Heart left ventricle (tissue), 16 donors: Measurements from ENCODE around the gene LRRC43. TPM values are rescaled to one million over a fixed set of nuclear protein-coding genes. Genes with fewer than 3 reads are reported as not detected.

Source experiments
- ATAC-seq, 4 donors: fragments of 200-7000 bp; cut with Tn5 transposase; one replicate each; pipeline ENCODE4 v1.9.1; 2020 to 2022; ENCODE audit warnings: moderate library complexity in 4 of 4, mild to moderate bottlenecking in 3 of 4, moderate number of reproducible peaks in 1 of 4
- DNase-seq, 5 donors: peaks; one replicate each; pipeline ENCODE4 v3.0.0-alpha.2; 2020
- H3K27ac ChIP-seq, 12 donors: fragments of 200-600 bp; sonication (generic) in 4 of 12; one replicate each; pipeline versions ENCODE4 v1.5.0 to v1.8.0; 2016 to 2022; ENCODE audit warnings: mild to moderate bottlenecking in 2 of 12
- H3K27me3 ChIP-seq, 9 donors: fragments of 200-600 bp; sonication (generic) in 2 of 9; one replicate each; pipeline versions ENCODE4 v1.5.1 to v1.8.0; 2016 to 2022; ENCODE audit warnings: mild to moderate bottlenecking in 3 of 9
- H3K36me3 ChIP-seq, 9 donors: fragments of 200-600 bp; sonication (generic) in 2 of 9; one replicate each; pipeline versions ENCODE4 v1.5.0 to v1.8.0; 2018 to 2022; ENCODE audit warnings: mild to moderate bottlenecking in 2 of 9
- H3K4me1 ChIP-seq, 12 donors: fragments of 200-600 bp; sonication (generic) in 4 of 12; one replicate each; pipeline versions ENCODE4 v1.5.0 to v1.8.0; 2016 to 2022; ENCODE audit warnings: mild to moderate bottlenecking in 3 of 12
- H3K4me3 ChIP-seq, 12 donors: fragments of 200-600 bp; sonication (generic) in 4 of 12; one replicate each; pipeline versions ENCODE4 v1.5.0 to v1.8.0; 2017 to 2022; ENCODE audit warnings: mild to moderate bottlenecking in 9 of 12, moderate library complexity in 4 of 12
- H3K9me3 ChIP-seq, 12 donors: fragments of 200-600 bp; sonication (generic) in 4 of 12; one replicate each; pipeline versions ENCODE4 v1.5.0 to v1.8.0; 2016 to 2022; ENCODE audit warnings: mild to moderate bottlenecking in 1 of 12
- CTCF ChIP-seq, 12 donors: fragments of 200-600 bp; sonication (generic) in 4 of 12; IDR thresholded peaks; one replicate each; pipeline versions ENCODE4 v1.5.0 to v1.8.0; 2018 to 2022; ENCODE audit warnings: antibody characterized with exemption in 12 of 12, mild to moderate bottlenecking in 5 of 12
- POLR2A ChIP-seq, 2 donors: fragments of 450-650 bp; IDR thresholded peaks; one replicate each; pipeline ENCODE4 v1.6.1; 2017; ENCODE audit warnings: antibody characterized with exemption in 2 of 2, mild to moderate bottlenecking in 2 of 2, moderate library complexity in 2 of 2
- WGBS, 4 donors: extraction: QIAGEN DNeasy Blood & Tissue Kit in 2 of 4; methylation state at CpG; one replicate each; pipeline versions ENCODE4 v1.1.5 to v1.1.7; 2013 to 2018; 5-methylcytosine and 5-hydroxymethylcytosine counted together
- intact Hi-C, 10 donors: fragments of 100-400 bp; cut with DNase I; formaldehyde crosslinking; loops; one replicate each; pipeline versions ENCODE4 v1.11.1 to v1.14.2; 2022
- polyA plus RNA-seq, 2 donors: library from polyadenylated mRNA; stranded (reverse); fragments of 200-250 nt; gene quantifications; one replicate each; pipeline ENCODE4 v1.2.3, GENCODE V29; 2013
- total RNA-seq, 9 donors: library from RNA; depleted of rRNA in 2 of 9; stranded (reverse); fragments of >200 nt in 2 of 9; fragmentation: NEBNext Ultra II Directional in 3 of 9; extraction: Animal tissue kit (Norgen Biotek cat#: 25700) in 3 of 9; gene quantifications; one replicate each; pipeline versions ENCODE4 v1.1.0 to v1.2.4, GENCODE V29; 2016 to 2023
- donor health status: ischemic (EF 13 %, LVEDD 7.1; RV severe dilation, severe dysfunction).
- donor health status: healthy with polysubstance abuse.
- donor health status: DM: no; HTN: yes; CAD: no.
- donor health status: DM: no; HTN: no; CAD: no.
- donor health status: ischemic (EF 25% LVEDD 6.9; RV normal size, moderate dysfunction).
- donor health status: ischemic (EF 25% LVEDD 5.7; RV mildly dilated, moderate dysfunction).
- donor health status: healthy.
- donor health status: DM: yes; HTN: yes; CAD: no.
- donor health status: ischemic (EF 35%, LVEDD 5.7; RV mildly dilated, moderate dysfunction).
- donor health status: nonischemic (EF 11% LVEDD 7.7; RV severe dilation, severe dysfunction).
- donor health status: DM: yes; HTN: yes; CAD: no.
- donor health status: PGD.
- donor health status: ischemic (EF 29% LVEDD 5.4; RV normal size, mild dysfunction).
- donor health status: nonischemic (EF 23%, LVEDD 6.1; RV moderate dilation, normal function).

LRRC43 gene
- total and polyA plus RNA-seq, 11 donors, result 0.15 to 1.9 (median 0.83) TPM; not detected in 1

- H3K4me3 ChIP-seq, result no peak overlapping the region
- DNase-seq, result no peak
- intact Hi-C loops, result no loop called here
- no peaks in the 10 kb centered on the region for H3K4me1 ChIP-seq
- 84 to 86% (median 85%) methylated on average over 3 of the region's 3 CpGs for WGBS, 4 donors
- no peak for TF ChIP-seq CTCF (IDR thresholded peaks at IDR 0.05)
- TF ChIP-seq POLR2A (IDR thresholded peaks at IDR 0.05), result no peak
- peaks cover 0 to 8% (median 0%) of the 10 kb centered on the region in 9 donors for H3K27me3 ChIP-seq
- H3K36me3 ChIP-seq, result no peaks in the 10 kb centered on the region
- no peak overlapping the region for H3K27ac ChIP-seq
- no peak for ATAC-seq
- no peaks in the 10 kb centered on the region for H3K9me3 ChIP-seq
Measured at GRCh38 chr12:122162976-122163375, 19.9 kb upstream of the LRRC43 start.

- Histone ChIP-seq H3K27ac (no peak overlapping the region), H3K27me3 (peaks cover 0 to 8% (median 0%) of the 10 kb centered on the region in 9 donors), H3K4me1 (no peaks in the 10 kb centered on the region), H3K36me3 (no peaks in the 10 kb centered on the region), H3K4me3 (no peak overlapping the region), H3K9me3 (no peaks in the 10 kb centered on the region)
- intact Hi-C loops, result no loop called here
- 81 to 87% (median 83%) methylated on average over 22 of the region's 22 CpGs for WGBS, 4 donors
- DNase-seq (no peak), ATAC-seq (no peak)
- TF ChIP-seq CTCF (IDR thresholded peaks at IDR 0.05) (no peak), POLR2A (IDR thresholded peaks at IDR 0.05) (no peak)
Measured at GRCh38 chr12:122166422-122167349, 16.2 kb upstream of the LRRC43 start.

- H3K27me3 ChIP-seq, result peaks cover 0 to 8% (median 0%) of the 10 kb centered on the region in 9 donors
- no peak overlapping the region for H3K4me3 ChIP-seq
- no peaks in the 10 kb centered on the region for H3K36me3 ChIP-seq
- ATAC-seq (no peak), DNase-seq (no peak)
- WGBS, 4 donors, result 70 to 77% (median 73%) methylated on average over 10 of the region's 10 CpGs
- no peak for TF ChIP-seq CTCF (IDR thresholded peaks at IDR 0.05)
- no peak for TF ChIP-seq POLR2A (IDR thresholded peaks at IDR 0.05)
- intact Hi-C loops, result no loop called here
- H3K9me3 ChIP-seq, result no peaks in the 10 kb centered on the region
- H3K27ac ChIP-seq, result no peak overlapping the region
- no peaks in the 10 kb centered on the region for H3K4me1 ChIP-seq
Measured at GRCh38 chr12:122167356-122167925, 15.5 kb upstream of the LRRC43 start.

- no peak for ATAC-seq
- intact Hi-C loops, result no loop called here
- no peaks in the 10 kb centered on the region for H3K4me1 ChIP-seq
- H3K36me3 ChIP-seq, result no peaks in the 10 kb centered on the region
- 89 to 97% (median 95%) methylated on average over 3 of the region's 3 CpGs for WGBS, 4 donors
- no peak for TF ChIP-seq POLR2A (IDR thresholded peaks at IDR 0.05)
- no peak for TF ChIP-seq CTCF (IDR thresholded peaks at IDR 0.05)
- peaks cover 0 to 4% (median 0%) of the 10 kb centered on the region in 9 donors for H3K27me3 ChIP-seq
- H3K4me3 ChIP-seq, result no peak overlapping the region
- no peak overlapping the region for H3K27ac ChIP-seq
- DNase-seq, result no peak
- H3K9me3 ChIP-seq, result no peaks in the 10 kb centered on the region
Measured at GRCh38 chr12:122168492-122168891, 14.4 kb upstream of the LRRC43 start.
